GM10248 (cell line): ENCODE results near the gene NUDT21.

ENCODE experiments used
- CTCF ChIA-PET: fragments of 300-600 bp; sonication (Branson Sonifier 250); formaldehyde crosslinking; extraction: SDS; loops from one replicate; lab custom pipeline; 2021; ENCODE audit warnings: antibody characterized with exemption; lab: Yijun Ruan, JAX
- POLR2A ChIA-PET: fragments of 350-650 bp; sonication (Branson Sonifier 250); formaldehyde crosslinking; extraction: SDS; loops from one replicate; lab custom pipeline; 2020; ENCODE audit warnings: antibody characterized with exemption; lab: Yijun Ruan, JAX
- DNase-seq: peaks from one replicate; pipeline ENCODE4 v3.0.0; 2012; ENCODE audit errors: extremely low spot score
- CTCF ChIP-seq: IDR thresholded peaks from 2 replicates; pipeline ENCODE4 v1.5.1; 2012; ENCODE audit warnings: mild to moderate bottlenecking, low read depth; ENCODE audit errors: extremely low read depth, missing control alignments, control extremely low read depth

NUDT21 gene

GRCh38 chr16:56450275-56450985 lies 702 bp downstream of the NUDT21 start:
- DNase-seq, result no peak
- ChIA-PET POLR2A (interaction anchor here (1.0 kb wide), 3 partner anchors 15 to 296 kb away, joined by 3 to 5 read pairs (median 3); no protein-coding TSS in a partner anchor), CTCF (interaction anchor here (1.0 to 1.5 kb wide), 2 partner anchors 10 to 68 kb away, joined by 3 to 4 read pairs; no protein-coding TSS in a partner anchor)
- no peak for TF ChIP-seq CTCF

GRCh38 chr16:56448005-56448404 lies 3.1 kb downstream of the NUDT21 start:
- POLR2A ChIA-PET, result no interaction called here
- CTCF ChIA-PET, result interaction anchor here (0.9 to 1.5 kb wide), 3 partner anchors 11 to 153 kb away, joined by 3 to 6 read pairs (median 4); no protein-coding TSS in a partner anchor
- DNase-seq, result no peak
- no peak for TF ChIP-seq CTCF

GRCh38 chr16:56447286-56447685 lies 3.8 kb downstream of the NUDT21 start:
- ChIA-PET CTCF (interaction anchor here (0.9 to 1.5 kb wide), 3 partner anchors 10 to 154 kb away, joined by 3 to 6 read pairs (median 4); no protein-coding TSS in a partner anchor), POLR2A (no interaction called here)
- DNase-seq, result no peak
- no peak for TF ChIP-seq CTCF

GRCh38 chr16:56438038-56438437 lies 13.1 kb downstream of the NUDT21 start:
- no peak for DNase-seq
- ChIA-PET CTCF (interaction anchor here (1.0 to 1.6 kb wide), 3 partner anchors 10 to 67 kb away, joined by 3 to 5 read pairs (median 4); no protein-coding TSS in a partner anchor), POLR2A (no interaction called here)
- TF ChIP-seq CTCF, result no peak

- ChIA-PET POLR2A (no interaction called here), CTCF (interaction anchor here (1.6 to 2.1 kb wide), 2 partner anchors 11 to 66 kb away, joined by 5 to 6 read pairs; no protein-coding TSS in a partner anchor)
- DNase-seq, result no peak
- TF ChIP-seq CTCF, result no peak
Measured at GRCh38 chr16:56436258-56436657, 14.9 kb downstream of the NUDT21 start.

- no peak for TF ChIP-seq CTCF
- CTCF ChIA-PET, result interaction anchor here (1.7 to 2.0 kb wide), 2 partner anchors 9 to 21 kb away, joined by 4 to 6 read pairs; no protein-coding TSS in a partner anchor
- POLR2A ChIA-PET, result no interaction called here
- DNase-seq, result no peak
Measured at GRCh38 chr16:56428091-56428490, 23.0 kb downstream of the NUDT21 start.
